Measurements from ENCODE around the gene DPH7. TPM values are rescaled to one million over a fixed set of nuclear protein-coding genes. Genes with fewer than 3 reads are reported as not detected.

The DPH7 gene
- total RNA-seq, 2 donors from 2014 or later = 34.3 to 62.4 TPM

DNA sequence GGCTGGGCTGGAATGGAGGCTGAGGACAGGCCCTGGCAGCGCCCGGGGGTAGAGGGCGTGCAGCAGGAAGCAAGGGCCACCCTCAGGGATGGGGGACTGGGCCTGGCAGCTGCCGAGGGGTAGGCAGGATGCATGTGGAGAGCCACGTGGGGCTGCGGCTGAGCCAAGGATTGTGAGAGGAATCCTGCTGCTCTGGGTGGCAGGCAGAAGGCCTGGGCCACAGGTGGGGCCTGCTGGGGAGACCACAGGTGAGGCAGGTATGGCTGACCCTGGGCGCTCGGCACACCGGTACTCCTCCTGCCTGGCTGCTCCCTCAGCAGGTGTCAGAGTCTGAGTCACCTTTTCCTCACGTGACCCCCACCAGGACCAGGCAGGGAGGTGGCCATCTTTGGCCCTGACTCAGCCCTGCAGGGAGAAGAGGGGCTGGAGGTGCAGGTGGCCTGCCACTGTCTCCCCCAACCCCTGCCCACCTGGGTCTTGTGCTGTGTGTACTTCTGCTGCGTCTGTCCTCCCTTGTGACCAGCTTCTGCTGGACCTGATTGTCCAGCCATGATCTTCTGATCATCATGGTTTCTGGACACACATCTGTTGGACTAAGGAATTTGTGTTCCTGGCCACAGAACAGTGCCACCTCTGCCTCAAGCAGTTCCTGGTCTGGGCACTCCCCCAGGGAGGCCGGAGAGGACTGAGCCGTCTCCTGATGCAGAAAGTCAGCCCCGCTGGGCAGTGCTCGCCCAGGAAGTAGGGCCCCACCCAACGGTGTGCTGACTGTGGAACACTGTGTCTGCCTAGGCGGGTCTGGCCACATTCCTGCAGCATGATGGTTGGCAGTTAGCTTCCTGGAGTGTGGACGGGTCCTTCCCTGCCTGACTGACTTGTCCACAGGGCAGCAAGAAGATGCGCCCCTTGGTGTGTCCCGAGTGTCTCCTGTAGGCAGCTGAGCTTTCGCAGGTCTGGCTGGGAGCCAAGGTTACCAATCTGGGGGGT lies 33.2 kb upstream of the DPH7 start:
- no peaks in the 10 kb centered on the region for H3K9me3 ChIP-seq
- H3K4me3 ChIP-seq = peak overlapping the region in 1 of 2 donors; percentile 11
- H3K27ac ChIP-seq = peak overlapping the region; percentile 87 to 88
- TF ChIP-seq POLR2AphosphoS5 (IDR thresholded peaks at IDR 0.05) (peak; percentile 95), POLR2A (IDR thresholded peaks at IDR 0.05) (peak; percentile 73)
- TF ChIP-seq, protein P1, sequence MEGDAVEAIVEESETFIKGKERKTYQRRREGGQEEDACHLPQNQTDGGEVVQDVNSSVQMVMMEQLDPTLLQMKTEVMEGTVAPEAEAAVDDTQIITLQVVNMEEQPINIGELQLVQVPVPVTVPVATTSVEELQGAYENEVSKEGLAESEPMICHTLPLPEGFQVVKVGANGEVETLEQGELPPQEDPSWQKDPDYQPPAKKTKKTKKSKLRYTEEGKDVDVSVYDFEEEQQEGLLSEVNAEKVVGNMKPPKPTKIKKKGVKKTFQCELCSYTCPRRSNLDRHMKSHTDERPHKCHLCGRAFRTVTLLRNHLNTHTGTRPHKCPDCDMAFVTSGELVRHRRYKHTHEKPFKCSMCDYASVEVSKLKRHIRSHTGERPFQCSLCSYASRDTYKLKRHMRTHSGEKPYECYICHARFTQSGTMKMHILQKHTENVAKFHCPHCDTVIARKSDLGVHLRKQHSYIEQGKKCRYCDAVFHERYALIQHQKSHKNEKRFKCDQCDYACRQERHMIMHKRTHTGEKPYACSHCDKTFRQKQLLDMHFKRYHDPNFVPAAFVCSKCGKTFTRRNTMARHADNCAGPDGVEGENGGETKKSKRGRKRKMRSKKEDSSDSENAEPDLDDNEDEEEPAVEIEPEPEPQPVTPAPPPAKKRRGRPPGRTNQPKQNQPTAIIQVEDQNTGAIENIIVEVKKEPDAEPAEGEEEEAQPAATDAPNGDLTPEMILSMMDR (IDR thresholded peaks at IDR 0.05) = peak in 1 of 4 experiments; percentile 18
- peak; percentile 98 for DNase-seq (ENCODE audit: low spot score)
- WGBS = 33% methylated on average over 17 of the region's 21 CpGs
- H3K36me3 ChIP-seq = peaks cover 0 to 6% of the 10 kb centered on the region in 2 donors
- H3K27me3 ChIP-seq (replicated peaks; ENCODE audit: insufficient read depth) = no peaks in the 10 kb centered on the region
- H3K4me1 ChIP-seq (replicated peaks) = peaks cover 31% of the 10 kb centered on the region
- intact Hi-C loops (cut with DNase I) = no loop called here

DNA sequence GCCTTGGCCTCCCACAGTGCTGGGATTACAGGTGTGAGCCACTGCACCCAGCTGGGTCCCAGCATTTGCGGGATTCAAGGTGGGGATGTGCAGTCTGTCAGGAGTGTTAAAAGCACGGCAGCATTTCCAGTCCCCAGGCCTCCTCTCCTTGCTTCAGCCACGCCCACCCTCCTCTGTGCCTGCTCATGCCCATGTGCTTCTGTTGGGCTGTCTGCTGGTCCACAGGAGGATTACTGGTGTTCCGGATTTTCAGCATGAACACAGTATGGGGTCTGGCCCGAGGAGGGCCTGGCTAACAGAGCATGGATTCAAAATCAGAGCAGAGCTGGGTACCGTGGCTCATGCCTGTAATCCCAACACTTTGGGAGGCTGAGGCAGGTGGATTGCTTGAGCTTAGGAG lies 32.2 kb upstream of the DPH7 start:
- peaks cover 35% of the 10 kb centered on the region for H3K4me1 ChIP-seq (replicated peaks)
- TF ChIP-seq POLR2A (IDR thresholded peaks at IDR 0.05) (no peak), POLR2AphosphoS5 (IDR thresholded peaks at IDR 0.05) (no peak)
- TF ChIP-seq, protein P1 (IDR thresholded peaks at IDR 0.05) = no peak
- WGBS = 74% methylated on average over 6 of the region's 6 CpGs

DNA sequence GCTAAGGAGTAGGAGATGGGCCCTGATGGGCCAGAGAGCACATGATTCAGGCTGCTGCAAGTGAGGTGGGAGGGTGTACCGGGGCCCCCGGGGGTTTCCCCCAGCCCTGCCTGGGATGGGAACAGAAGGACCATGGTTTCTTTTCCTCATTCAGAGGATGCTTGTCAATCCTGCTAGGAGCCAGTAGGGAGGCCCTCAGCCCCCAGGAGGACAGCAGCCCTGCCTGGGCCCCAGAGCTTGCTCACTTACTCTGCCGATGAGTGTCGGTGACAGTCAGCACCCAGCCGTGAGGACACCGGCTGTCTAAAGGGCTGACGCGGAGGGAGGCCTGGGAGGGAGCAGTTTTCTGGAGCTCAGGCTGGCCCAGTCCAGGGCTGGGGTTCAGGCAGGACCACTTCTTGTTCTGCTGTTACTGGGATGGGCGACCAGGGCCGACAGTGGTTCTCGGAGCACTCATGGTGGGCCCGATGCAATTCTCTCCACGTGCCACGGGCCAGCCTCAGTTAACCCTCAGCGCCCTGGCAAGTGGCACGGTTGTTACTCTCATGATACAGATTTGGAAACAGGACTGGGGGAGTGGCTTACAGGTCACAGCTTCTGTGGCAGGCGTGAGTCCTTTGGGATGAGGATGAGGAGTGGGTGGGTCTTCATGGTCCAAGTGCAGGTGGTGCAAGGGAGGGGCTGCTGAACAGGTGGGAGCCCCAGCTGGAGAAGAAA lies 28.6 kb upstream of the DPH7 start:
- peaks cover 20% of the 10 kb centered on the region for H3K4me1 ChIP-seq (replicated peaks)
- peak overlapping the region; percentile 76 to 91 for H3K4me3 ChIP-seq
- H3K27ac ChIP-seq = peak overlapping the region; percentile 84 to 92
- 38% methylated on average over 17 of the region's 17 CpGs for WGBS
- no peaks in the 10 kb centered on the region for H3K27me3 ChIP-seq (replicated peaks; ENCODE audit: insufficient read depth)
- no peaks in the 10 kb centered on the region for H3K9me3 ChIP-seq
- TF ChIP-seq, protein P1 (IDR thresholded peaks at IDR 0.05) = no peak
- TF ChIP-seq POLR2A (IDR thresholded peaks at IDR 0.05) = no peak
- TF ChIP-seq POLR2AphosphoS5 (IDR thresholded peaks at IDR 0.05) = no peak
- H3K36me3 ChIP-seq = no peaks in the 10 kb centered on the region
- intact Hi-C loops (cut with DNase I) = no loop called here
- DNase-seq (ENCODE audit: low spot score) = no peak

More for the DNA sequence above, 32.2 kb upstream of the DPH7 start:
- Histone ChIP-seq H3K27me3 (replicated peaks; ENCODE audit: insufficient read depth) (no peaks in the 10 kb centered on the region), H3K9me3 (no peaks in the 10 kb centered on the region), H3K4me3 (no peak overlapping the region), H3K27ac (peak overlapping the region; percentile 87 to 88), H3K36me3 (peaks cover 0 to 6% of the 10 kb centered on the region in 2 donors)
- no peak for DNase-seq (ENCODE audit: low spot score)
- intact Hi-C loops (cut with DNase I) = no loop called here

- peak overlapping the region; percentile 76 to 91 for H3K4me3 ChIP-seq
- no peak for DNase-seq (ENCODE audit: low spot score)
- no peaks in the 10 kb centered on the region for H3K36me3 ChIP-seq
- TF ChIP-seq POLR2A (IDR thresholded peaks at IDR 0.05) (no peak), POLR2AphosphoS5 (IDR thresholded peaks at IDR 0.05) (no peak)
- TF ChIP-seq, protein P1 (IDR thresholded peaks at IDR 0.05) = no peak
- intact Hi-C loops (cut with DNase I) = no loop called here
- H3K27ac ChIP-seq = peak overlapping the region; percentile 84 to 92
- no peaks in the 10 kb centered on the region for H3K27me3 ChIP-seq (replicated peaks; ENCODE audit: insufficient read depth)
- H3K9me3 ChIP-seq = no peaks in the 10 kb centered on the region
- WGBS = 28% methylated on average over 13 of the region's 13 CpGs
- peaks cover 19% of the 10 kb centered on the region for H3K4me1 ChIP-seq (replicated peaks)
Measured at GRCh38 chr9:137606734-137607138, 28.0 kb upstream of the DPH7 start.
